A204.1 (cell line): Measurements from ENCODE around the gene RCE1.

Experiments
- FAIRE-seq: peaks from 2 replicates; lab custom pipeline; 2012; peaks lifted over from hg19 to GRCh38; lab: Jason Lieb, UNC

The RCE1 gene

DNA sequence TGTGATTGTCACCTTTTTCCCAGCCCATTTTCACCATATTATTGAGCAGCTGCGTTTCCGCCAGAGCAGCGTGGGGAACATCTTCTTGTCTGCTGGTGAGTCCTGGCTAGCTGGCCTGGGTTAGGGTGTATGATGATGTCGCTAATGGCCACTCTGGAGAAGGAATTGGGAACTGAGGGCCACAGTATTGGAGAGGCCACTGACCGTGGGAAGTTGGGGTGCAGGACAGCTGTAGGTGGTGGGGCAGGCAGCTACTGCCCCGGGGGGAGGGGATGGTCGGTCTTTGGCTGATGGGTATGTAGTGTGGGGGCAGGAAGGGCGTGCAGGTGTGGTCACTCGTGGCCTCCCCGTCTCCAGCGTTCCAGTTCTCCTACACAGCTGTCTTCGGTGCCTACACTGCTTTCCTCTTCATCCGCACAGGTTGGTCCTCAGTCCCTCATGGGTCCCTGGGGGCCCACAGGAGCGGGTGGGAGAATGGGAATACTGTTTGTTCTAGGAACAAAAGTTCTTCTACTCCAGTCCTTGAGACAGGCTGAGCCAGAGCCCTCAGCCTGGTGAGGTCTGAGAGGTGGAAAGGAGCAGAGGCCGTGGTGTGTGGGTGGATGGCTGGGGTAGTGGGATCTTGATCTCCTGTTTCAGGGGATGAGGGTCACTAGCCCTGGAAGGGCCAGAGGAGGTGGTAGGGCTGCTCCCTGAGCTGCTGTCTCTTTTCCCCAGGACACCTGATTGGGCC, 2.1 kb downstream of the RCE1 start:
- no peak for FAIRE-seq

DNA sequence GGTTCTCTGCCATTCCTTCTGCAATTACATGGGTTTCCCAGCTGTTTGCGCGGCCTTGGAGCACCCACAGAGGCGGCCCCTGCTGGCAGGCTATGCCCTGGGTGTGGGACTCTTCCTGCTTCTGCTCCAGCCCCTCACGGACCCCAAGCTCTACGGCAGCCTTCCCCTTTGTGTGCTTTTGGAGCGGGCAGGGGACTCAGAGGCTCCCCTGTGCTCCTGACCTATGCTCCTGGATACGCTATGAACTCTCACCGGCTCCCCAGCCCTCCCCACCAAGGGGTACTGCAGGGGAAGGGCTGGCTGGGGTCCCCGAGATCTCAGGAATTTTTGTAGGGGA, 2.6 kb downstream of the RCE1 start:
- no peak for FAIRE-seq

DNA sequence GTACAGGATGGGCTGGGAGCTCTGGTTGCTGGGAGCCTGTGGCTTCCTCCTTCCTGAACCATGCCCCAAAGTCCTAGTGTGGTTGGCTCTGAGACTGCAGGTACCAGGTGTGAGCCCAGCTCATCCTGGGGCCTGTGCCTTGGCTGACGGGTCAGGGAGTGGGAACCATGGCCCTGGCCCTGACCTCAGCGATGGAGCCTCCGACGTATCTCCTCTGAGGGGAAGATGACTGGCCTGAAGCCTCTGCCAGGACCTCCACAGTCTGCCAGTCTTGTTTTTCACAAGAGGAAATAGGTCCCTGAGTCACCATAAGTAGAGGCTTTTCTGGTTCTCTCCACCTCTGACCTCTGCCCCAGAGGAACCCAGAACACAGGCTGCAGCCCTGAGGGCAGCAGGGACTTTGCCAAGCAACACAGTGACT, 3.4 kb downstream of the RCE1 start:
- FAIRE-seq: no peak

DNA sequence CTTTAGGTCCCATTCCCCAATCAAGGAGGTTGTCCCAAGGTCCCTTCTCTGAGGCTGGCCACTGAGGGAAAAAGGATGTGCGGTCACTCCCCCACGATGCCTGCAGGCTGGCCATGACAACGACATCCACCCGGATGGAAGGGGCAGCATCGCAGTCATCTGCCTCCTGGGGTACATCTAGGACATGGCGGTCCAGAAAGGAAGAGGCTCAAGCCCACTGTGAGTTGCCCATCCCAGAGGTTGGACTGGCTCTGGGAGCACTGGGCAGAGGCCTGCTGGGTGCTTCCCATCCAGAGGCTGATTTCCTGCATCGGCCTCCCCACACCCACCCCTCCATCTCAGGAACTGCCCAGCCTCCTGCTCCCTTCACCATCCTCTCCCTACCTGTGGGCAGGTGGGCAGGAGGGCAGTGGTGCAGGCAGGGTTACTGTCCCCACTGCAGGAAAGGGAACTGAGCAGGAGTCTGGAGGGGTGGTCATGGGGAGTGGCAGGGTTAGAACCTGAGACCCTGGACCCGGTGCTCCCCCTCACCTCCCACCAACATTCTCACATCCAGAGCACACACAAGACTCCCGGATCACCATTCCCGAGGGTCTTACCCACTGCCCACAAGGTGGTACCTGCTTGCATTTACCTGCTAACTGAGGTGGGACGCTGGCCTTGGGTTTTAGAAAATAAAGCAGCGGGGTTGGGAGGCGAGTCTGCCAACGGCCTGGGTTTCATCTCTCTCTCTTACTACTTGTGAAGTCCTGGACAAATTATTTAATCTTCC, 4.4 kb downstream of the RCE1 start:
- no peak for FAIRE-seq

DNA sequence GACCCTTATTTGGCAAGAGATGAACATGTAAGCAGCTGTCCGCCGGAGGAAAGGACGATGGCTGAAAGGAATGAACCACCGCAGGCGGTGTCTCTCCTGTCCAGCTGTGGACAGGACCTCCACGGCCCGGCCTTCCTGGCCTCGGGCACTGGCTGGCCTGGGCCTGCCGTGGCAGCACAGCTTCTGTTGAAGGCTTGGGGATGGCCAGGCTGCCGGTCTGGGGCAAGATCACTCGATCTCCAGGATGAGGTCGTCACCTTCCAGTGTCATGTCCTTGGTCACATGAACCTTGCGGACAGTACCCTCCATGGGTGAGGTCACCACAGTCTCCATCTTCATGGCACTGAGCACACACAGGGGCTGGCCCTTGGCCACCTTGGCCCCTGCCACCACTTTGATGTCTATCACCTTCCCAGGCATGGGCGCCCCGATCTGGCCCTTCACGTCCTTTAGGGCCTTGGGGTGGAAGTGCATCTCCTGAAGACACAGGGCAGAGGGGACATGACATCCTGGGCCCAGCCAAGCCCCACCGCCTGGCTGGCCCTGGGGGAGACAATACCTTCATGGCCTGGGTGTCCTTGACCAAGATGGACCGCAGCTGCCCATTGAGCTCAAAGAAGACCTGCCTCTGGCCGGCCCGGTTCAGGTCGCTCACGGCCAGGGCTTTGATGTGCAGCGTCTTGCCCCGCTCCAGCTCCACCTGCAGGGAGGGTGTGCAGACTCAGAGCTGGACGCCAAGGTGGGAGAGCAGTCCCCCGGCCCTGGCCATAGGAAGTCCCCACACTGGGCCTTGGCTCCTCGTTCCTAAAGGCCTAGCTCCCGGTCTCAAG, 5.6 kb downstream of the RCE1 start:
- no peak for FAIRE-seq

DNA sequence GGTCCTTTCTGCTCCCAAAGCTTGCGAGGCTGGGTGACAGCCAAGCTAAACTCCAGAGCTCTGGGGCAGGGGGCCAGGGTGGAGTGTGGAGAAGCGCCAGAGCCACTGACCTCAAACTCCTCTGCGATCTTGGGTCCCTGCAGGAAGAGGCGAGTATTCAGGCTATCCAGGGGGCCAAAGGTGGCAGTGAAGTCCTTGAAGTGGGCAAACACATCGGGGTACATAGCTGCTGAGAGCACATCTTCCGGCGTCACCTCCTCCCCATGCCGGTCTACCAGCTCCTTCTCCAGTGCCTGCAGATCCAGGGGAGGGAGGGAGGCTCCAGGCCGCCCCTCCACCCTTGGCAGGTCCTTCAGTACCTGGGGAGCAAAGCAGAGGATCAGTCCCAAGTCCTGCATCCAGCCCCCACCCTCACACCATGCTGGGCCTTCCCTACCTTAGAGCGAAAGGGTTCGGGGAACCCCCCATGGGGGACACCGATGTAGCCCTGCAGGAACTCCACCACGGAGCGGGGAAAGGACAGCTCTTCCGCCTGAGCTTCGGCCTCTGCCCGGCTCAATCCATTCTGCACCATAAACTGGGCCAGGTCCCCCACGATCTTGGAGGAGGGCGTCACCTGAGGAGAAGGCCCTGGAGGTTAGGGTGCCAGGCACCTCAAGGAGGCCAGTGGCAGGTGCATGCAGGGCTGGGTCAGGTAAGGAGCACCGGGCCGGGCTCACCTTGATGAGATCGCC, 6.4 kb downstream of the RCE1 start:
- no peak for FAIRE-seq

DNA sequence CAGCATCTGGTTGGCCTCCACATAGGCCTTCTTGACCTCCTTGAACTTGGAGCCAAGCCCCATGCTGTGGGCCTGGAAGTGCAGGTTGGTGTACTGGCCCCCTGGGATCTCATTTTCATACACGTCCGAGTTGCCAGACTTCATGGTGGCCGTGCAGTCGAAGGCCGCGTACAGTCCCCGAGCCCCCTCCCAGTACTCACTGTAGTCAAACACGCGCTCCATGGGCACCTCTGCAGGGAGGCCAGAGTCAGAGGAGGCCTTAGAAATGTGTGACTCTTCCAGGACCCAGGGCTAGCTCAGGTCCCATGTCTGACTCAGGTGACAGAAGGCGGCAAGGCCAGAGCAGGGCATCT, 7.0 kb downstream of the RCE1 start:
- FAIRE-seq: no peak

DNA sequence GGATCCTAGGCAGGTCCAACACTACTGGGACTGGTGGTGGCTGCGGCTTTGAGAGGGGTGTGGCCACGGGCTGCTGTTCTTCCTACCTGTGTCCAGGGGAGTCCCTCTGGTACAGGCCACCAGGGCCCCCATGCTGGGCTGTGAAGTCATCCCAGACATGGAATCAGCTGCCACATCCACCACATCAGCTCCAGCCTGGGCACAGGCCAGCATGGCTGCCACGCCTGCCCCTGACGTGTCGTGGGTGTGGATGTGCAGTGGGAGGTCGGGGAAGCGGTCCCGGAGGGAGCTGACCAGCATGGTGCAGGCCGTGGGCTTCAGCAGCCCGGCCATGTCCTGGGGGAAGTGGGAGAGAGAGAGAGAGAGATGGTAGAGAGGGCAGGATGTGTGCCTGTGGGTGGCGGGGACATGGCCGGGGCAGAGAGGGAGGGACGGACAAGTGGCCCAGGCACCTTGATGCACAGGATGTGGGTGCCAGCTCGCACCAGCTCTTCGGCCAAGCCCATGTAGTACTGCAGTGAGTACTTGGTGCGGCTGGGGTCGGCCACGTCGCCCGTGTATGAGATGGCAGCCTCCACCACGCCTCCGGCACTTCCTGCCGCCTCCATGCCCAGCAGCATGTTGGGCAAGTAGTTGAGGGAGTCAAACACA, 7.5 kb downstream of the RCE1 start:
- no peak for FAIRE-seq

DNA sequence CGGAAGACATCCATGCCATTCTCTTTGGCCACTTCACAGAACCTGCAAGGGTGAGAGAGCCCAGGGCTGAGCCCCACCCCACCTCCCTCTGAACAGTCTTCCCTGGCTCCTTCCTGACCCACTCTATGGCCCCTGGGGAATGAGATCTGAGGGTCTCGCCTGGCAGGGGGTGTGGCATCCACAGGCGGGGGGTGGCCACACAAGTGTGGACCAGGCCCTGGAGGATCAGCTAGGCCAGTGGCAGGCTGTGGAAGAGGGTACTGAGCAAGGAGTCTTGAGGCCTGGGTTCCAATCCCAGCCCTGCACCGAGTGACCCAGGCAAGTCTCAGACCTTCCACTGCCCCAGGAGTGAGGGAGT, 8.0 kb downstream of the RCE1 start:
- no peak for FAIRE-seq

DNA sequence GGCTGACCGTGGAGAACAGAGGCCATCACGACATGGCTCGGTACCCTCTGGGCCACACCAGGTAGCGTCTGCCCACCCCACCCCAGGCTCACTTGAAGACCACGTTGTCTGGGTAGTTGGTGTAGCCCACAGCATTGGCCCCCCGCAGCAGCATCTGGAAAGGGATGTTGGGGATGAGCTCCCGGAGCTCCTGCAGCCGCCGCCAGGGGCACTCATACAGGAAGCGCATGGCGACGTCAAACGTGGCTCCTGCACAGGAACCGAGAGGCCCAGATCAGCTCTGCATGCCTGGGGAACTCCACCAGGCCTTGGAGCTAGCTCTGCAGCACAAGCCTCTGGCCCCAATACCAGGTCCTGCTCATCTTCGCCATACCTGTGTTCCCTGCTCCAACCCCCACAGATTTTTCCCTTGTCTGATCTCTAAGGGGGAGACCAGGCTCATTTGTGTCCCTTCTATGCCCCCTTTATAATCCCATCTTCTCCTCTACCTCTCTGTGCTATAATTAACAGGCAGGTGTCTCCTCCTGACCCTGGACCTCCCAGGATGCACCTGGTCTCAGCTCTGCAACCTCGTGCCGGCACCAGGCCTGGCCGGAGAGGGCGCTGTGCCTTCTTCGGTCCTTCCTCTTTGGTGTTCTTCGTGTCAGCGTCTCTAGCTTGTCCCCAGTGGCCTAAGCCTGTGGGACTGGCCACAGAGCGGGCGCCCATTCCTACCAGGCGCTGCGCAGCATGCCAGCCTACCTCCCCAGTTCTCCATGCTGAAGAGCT, 8.6 kb downstream of the RCE1 start:
- FAIRE-seq: no peak

DNA sequence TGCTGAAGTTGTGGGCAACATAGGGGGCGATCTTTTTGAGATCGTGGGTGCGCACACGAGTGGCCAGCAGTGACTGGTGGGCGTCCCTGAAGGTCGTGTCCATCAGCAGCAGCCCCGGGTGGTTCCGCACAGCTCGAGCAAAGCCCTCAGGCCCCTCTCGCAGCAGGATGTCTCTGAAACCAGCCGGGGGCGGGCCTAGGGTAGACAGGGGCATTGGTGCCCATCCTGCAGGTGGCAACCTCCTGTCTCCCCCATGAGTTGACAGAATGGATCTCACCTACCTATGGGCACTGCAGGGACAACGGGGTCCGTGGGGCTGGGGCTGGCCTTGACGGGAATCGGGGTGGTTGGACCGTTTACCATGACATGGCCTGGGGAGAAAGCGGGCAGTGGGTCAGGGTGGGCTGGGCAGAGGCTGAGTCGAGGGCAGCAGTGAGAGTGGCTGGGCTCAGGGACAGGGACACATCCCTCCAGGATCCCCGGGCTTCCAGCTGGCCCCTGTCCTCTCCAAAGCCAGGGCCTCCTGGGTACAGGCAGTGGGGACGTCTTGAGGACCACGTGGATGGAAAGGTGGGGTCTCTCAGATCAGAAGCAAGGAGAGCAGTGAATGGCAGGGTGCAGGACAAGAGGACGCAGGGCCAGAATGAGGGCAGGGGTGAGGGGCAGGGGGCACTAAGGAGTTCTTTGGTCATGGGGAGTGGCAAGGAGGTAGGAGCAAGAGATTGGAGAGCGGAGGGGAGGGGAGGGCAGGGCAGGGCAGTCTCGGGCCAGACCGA, 9.4 kb downstream of the RCE1 start:
- no peak for FAIRE-seq

DNA sequence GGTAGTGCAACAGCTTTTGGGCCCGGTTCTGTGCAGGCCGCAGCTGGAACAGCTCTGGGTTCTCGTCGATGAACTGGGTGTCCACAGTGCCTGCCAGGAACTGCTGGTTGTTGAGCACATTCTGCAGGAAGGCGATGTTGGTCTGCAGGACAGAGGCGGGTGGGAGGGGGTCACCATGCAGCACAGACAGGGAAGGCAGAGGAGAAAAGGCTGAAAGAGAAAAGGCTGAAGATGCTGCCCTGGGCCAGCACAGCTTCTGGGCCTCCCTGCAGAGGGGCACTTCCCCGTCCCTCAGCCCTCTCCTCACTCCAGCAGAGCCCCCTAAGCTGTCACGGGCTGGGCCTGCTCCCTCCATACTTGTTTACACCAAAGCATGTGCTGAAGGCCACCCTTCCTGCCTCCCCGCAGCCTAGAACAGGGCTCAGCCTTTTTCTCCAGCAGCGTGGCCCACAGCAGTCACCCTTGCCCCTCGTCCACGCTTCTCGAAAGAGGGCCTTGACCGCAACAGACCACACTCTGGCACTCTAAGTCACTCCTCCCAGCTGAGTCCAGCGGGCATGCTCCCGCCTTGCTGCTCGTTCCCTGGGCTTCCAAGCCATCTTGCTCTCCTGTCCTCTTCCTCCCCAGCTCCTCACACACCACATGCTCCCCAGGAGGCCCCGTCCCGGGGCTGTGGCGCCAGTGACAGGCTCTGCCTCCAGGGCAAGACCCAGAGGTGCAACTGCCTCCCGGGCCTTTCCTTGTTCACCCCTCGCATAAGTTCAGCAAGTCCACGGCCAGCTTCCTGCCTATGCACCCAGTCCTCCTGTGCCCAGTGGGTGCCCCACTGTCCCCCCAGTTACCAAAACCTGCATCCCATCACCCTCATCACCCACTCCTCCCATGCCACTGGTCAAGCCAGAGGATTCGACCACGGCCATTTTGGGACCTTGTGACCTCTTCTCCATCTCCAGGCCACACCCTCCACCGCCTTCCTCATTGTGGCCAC, 10.3 kb downstream of the RCE1 start:
- FAIRE-seq: no peak

DNA sequence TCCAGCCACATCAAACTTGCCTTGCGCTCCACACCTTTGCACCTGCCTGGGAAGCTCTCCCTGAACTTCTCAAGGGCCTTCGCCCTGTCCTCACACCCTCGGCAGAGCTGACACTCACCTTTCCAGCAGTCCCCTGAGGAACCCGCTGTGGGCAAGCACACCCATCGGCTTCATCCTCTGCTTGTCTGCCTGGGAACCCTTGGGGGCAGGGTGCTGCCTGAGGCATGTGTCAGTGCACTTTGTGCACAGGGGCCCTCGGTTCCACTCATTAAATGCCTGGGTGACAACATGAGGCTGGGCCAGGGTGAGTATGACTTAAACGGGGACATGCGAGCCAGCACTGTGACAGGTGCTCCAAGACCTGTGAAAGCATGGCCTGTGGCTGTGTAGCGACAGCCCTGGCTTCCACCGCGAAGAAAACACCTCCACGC, 11.0 kb downstream of the RCE1 start:
- FAIRE-seq: no peak

DNA sequence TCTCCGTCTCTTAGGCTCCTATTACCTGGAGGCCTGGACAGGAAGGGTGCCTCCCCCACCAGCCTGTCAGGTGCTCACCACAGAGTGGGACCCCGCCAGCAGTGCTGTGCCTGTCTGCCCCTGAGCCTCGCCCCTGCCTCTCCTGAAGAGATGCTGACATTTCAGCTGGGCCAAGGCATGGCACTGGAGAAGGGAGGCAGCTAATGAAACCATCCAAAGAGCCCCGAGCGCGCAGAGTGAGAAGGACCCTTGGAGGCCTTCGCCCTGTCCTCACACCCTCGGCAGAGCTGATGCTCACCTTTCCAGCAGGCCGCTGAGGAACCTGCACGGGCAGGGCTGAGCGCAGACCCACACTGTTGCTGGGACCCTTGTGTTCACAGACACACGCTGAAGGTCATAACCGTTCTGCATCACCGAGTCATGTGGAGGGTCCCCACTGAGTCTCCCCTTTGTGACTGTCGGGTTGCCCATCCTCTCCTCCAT, 11.5 kb downstream of the RCE1 start:
- no peak for FAIRE-seq

DNA sequence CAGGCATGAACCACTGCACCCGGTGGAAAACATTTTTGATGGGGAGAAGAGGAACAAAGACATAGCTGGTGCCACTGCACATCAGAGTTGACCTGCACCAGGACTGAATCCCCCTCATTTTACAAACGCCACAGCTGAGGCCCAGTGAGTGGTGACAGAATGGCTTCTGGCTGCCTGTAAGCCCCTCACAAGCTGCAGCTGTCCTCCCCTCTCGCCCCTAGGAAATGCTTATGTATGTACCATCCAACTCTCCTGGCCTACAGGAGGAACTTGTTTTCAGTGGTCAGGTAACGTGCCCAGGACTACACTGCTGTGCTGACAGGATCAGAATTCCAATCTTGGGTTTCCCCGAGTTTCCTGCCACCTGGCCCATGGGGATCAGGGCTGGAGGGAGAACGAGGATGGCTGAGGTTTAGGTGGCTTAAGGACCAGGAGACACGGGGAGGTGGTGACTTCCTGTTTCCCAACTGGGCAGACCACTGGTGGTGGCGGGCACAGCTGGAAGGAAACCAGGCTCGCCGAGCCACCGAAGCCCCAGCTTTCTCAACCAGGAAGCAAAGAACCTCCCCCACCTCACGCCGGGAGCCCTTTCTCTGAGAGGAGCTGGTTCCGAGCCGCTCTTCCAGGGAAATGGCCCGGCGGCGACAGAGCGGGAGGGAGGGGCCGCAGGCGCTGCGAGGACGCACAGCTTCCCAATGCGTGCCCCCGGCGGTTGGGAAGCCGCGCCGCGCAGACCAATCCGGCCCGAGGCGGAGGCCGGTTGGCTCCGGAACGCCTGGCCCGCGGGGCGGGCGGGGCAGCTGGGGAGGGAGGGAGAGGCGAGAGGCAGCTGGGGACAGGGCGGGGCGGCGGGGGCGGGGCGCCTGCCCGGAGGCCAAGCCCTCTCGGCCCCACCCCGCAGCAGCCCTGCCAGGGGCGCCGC, 12.6 kb downstream of the RCE1 start:
- no peak for FAIRE-seq

DNA sequence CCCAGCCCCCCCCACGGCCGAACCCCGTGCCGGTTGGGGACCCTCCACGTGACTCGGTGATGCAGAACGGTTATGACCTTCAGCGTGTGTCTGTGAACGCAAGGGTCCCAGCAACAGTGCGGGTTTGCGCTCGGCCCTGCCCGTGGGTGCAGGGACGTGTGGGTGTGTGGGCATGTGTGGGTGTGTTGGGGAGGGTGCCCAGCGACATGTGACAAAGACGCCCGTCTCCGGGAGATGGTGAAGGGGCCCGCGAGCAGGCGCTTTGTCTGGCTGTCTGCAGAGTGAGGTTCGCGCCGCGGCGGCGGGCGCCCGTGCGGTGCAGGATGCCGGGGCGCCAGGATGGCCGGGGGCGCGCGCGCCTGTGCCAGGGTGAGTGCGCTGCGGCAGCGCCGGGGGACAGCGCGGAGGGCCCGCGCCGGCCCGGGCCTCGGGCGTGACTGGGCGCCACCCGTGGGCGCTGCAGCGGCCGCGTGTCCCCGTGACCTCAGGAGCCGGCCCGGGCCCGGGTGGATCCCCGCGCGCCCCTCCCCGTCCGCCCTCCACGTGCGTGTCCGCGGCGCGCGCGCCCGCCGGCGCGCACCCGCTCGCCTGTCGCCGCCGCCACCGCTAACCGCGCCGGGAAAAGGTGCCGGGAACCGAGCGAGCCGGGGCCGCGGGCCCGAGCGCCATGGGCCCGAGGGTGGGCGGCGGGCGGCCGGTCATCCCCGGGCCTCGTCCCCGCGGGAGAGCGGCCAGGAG, 13.4 kb downstream of the RCE1 start, which contains the start of gene LRFN4:
TSS of gene LRFN4 (plus strand) at position 569 of the 738 bp plus-strand sequence. CDS start 681 bp downstream, outside the sequence.
- no peak for FAIRE-seq
